A549 (cell line): ENCODE results near the gene GPRIN2. TPM values are rescaled to one million over a fixed set of nuclear protein-coding genes. Genes with fewer than 3 reads are reported as not detected.

ENCODE experiments used
- ATAC-seq, 2 experiments: fragments of 200-7000 bp in 1 of 2; fragments of >200 bp in 1 of 2; cut with Nextera tagmentation in 1 of 2; cut with Tn5 transposase in 1 of 2; 3 replicates each; pipeline versions ENCODE4 v1.8.0 to v1.9.1; 2018 to 2020; ENCODE audit warnings: mild to moderate bottlenecking in 1 of 2, moderate library complexity in 1 of 2
- CTCF ChIA-PET: fragments of 300-600 bp; sonication (Branson Sonifier 250); formaldehyde crosslinking; extraction: SDS; loops from one replicate; lab custom pipeline; 2021; ENCODE audit warnings: antibody characterized with exemption, inconsistent platforms; lab: Yijun Ruan, JAX
- POLR2A ChIA-PET: fragments of 350-600 bp; formaldehyde crosslinking; extraction: SDS; loops from one replicate; lab custom pipeline; 2021; ENCODE audit warnings: antibody characterized with exemption, inconsistent platforms; lab: Yijun Ruan, JAX
- DNase-seq, 2 experiments: peaks; one replicate each; pipeline versions ENCODE4 v3.0.0 to v3.0.0-alpha.2; 2011 to 2016; ENCODE audit warnings: low read depth in 1 of 2, low spot score in 1 of 2
- FAIRE-seq: peaks from 2 replicates; lab custom pipeline; 2011; peaks lifted over from hg19 to GRCh38; lab: Jason Lieb, UNC
- H3K27ac ChIP-seq, 2 experiments: fragments of >200 bp; sonication (Bioruptor Twin); formaldehyde crosslinking; 3 replicates each; pipeline ENCODE4 v1.5.1; 2016 to 2017
- H3K4me1 ChIP-seq: fragments of >200 bp; sonication (Bioruptor Twin); formaldehyde crosslinking; 3 replicates; pipeline ENCODE4 v1.6.1; 2016
- H3K4me2 ChIP-seq: fragments of >200 bp; sonication (Bioruptor Twin); formaldehyde crosslinking; 3 replicates; pipeline ENCODE4 v1.6.1; 2016
- H3K4me3 ChIP-seq: fragments of >200 bp; sonication (Bioruptor Twin); formaldehyde crosslinking; 3 replicates; pipeline ENCODE4 v1.5.1; 2016
- H3K9me3 ChIP-seq: fragments of >200 bp; sonication (Bioruptor Twin); formaldehyde crosslinking; 3 replicates; pipeline ENCODE4 v1.6.1; 2016
- BHLHE40 ChIP-seq: IDR thresholded peaks from 2 replicates; pipeline ENCODE4 v1.6.1; 2012; ENCODE audit warnings: low read depth, low read length, inconsistent platforms
- CHD4 ChIP-seq: fragments of 200-600 bp; sonication (generic); IDR thresholded peaks from 2 replicates; pipeline ENCODE4 v1.6.1; 2016; ENCODE audit warnings: antibody characterized with exemption, mild to moderate bottlenecking, borderline replicate concordance
- EP300 ChIP-seq, 2 experiments: fragments of >200 bp; sonication (Bioruptor Twin); formaldehyde crosslinking; IDR thresholded peaks; 2 replicates in 1 of 2; 3 replicates in 1 of 2; pipeline ENCODE4 v1.6.1; 2016 to 2017
- FOSL2 ChIP-seq, 2 experiments: fragments of 450-650 bp in 1 of 2; fragments of >200 bp in 1 of 2; sonication (Bioruptor Twin) in 1 of 2; formaldehyde crosslinking; IDR thresholded peaks; 2 replicates each; pipeline versions ENCODE4 v1.5.0 to v1.6.1; 2016 to 2020; ENCODE audit warnings: mild to moderate bottlenecking in 1 of 2, moderate library complexity in 1 of 2
- HOXB5 ChIP-seq: fragments of 250-450 bp; sonication (Bioruptor Pico); IDR thresholded peaks from 2 replicates; pipeline ENCODE4 v1.5.0; 2020; ENCODE audit warnings: mild to moderate bottlenecking, moderate library complexity
- JUN ChIP-seq, 2 experiments: fragments of >200 bp; sonication (Bioruptor Twin); formaldehyde crosslinking; IDR thresholded peaks; 2 replicates in 1 of 2; 3 replicates in 1 of 2; pipeline ENCODE4 v1.6.1; 2016 to 2017
- KDM1A ChIP-seq: fragments of 200-600 bp; sonication (generic); IDR thresholded peaks from 2 replicates; pipeline ENCODE4 v1.6.1; 2016; ENCODE audit warnings: low read depth, mild to moderate bottlenecking
- KDM5A ChIP-seq: fragments of 200-600 bp; sonication (generic); IDR thresholded peaks from 2 replicates; pipeline ENCODE4 v1.6.1; 2016; ENCODE audit warnings: antibody characterized with exemption, mild to moderate bottlenecking
- MAZ ChIP-seq: fragments of 150-350 bp; IDR thresholded peaks from 2 replicates; pipeline ENCODE4 v1.6.1; 2014; ENCODE audit warnings: antibody characterized with exemption, low read depth, low read length, borderline replicate concordance
- RCOR1 ChIP-seq: fragments of 150-350 bp; IDR thresholded peaks from 2 replicates; pipeline ENCODE4 v1.6.1; 2014; ENCODE audit warnings: antibody characterized with exemption, low read length, low read depth
- TFCP2L1 ChIP-seq: fragments of 250-450 bp; sonication (Bioruptor Pico); IDR thresholded peaks from 2 replicates; pipeline ENCODE4 v1.5.0; 2021; ENCODE audit warnings: mild to moderate bottlenecking
- TP53 ChIP-seq: fragments of 250-450 bp; sonication (Bioruptor Pico); IDR thresholded peaks from 2 replicates; pipeline ENCODE4 v1.5.0; 2021; ENCODE audit warnings: mild to moderate bottlenecking, moderate library complexity
- WGBS: methylation state at CpG from one replicate; pipeline ENCODE4 v1.1.6; 2017; ENCODE audit errors: missing lambda C conversion rate; 5-methylcytosine and 5-hydroxymethylcytosine counted together
- polyA plus RNA-seq, 4 experiments: library from polyadenylated mRNA; depleted of rRNA in 3 of 4; stranded (reverse); fragments of >200 nt; fragmentation: RNase III in 1 of 4; extraction: RNeasy Plus Mini Kit Qiagen cat#74134 plus additional on column Dnase treatment in 1 of 4; gene quantifications; 2 replicates in 3 of 4; 3 replicates in 1 of 4; pipeline ENCODE4 v1.2.3, GENCODE V29; 2011 to 2017
- TF ChIP-seq, protein P1 (sequence below): fragments of >200 bp; sonication (Bioruptor Twin); formaldehyde crosslinking; IDR thresholded peaks from 3 replicates; pipeline ENCODE4 v1.5.1; 2016
- TF ChIP-seq, protein P2 (sequence below): fragments of 150-350 bp; IDR thresholded peaks from 2 replicates; pipeline ENCODE4 v1.6.1; 2014; ENCODE audit warnings: low read depth, mild to moderate bottlenecking, low read length
- TF ChIP-seq, protein P3 (sequence below): fragments of >200 bp; sonication (Bioruptor Twin); formaldehyde crosslinking; IDR thresholded peaks from 2 replicates; pipeline ENCODE4 v1.6.1; 2016
- TF ChIP-seq, protein P4 (sequence below): fragments of 250-450 bp; sonication (Bioruptor Pico); IDR thresholded peaks from 2 replicates; pipeline ENCODE4 v1.5.0; 2020; ENCODE audit warnings: low read depth, mild to moderate bottlenecking, moderate library complexity
- TF ChIP-seq, protein P5 (sequence below): fragments of 250-450 bp; sonication (Bioruptor Pico); IDR thresholded peaks from 2 replicates; pipeline ENCODE4 v1.5.0; 2021; ENCODE audit warnings: mild to moderate bottlenecking, moderate library complexity, borderline replicate concordance

The GPRIN2 gene
- polyA plus RNA-seq, 2 of the 4 experiments (the other 2 are of a cell fraction), result 8.8 to 29.9 TPM

DNA sequence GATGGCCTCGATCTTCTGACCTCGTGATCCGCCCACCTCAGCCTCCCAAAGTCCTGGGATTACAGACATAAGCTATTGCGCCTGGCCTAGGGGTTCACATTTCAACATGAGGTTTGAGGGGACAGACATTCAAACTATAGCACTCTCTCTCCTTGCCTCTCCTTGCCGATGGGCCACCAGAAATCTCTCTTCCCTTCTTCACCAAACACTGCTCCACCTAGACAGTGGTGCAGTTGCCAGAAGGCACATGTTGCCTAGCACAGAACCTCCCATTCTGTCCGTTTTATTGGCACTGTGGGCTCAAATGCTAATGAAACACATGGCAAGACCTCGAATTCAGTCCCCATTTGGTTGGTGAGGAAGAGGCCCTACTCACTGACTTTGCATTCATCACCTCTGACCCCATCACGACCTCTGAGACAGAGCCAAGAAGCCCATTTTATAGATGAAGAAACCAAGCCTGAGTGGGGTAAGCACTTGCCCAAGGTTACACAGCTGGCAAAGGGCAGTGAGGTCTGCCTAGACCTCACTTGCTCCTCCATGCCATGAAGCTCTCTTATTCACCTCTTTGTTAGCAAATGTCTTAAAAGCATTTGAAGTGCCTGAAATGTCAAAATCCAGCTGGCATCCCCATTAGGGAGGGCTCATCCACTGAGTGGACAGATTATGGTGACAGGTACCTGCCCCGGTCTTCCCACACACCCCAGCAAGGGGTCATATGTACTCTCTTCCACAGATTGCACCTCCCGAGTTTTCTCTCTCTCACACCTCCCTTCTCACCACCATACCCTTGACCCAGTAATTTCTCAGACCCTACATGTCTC is 34.0 kb downstream of the GPRIN2 start (continued):
- no peak for TF ChIP-seq RCOR1
- TF ChIP-seq, protein P1, sequence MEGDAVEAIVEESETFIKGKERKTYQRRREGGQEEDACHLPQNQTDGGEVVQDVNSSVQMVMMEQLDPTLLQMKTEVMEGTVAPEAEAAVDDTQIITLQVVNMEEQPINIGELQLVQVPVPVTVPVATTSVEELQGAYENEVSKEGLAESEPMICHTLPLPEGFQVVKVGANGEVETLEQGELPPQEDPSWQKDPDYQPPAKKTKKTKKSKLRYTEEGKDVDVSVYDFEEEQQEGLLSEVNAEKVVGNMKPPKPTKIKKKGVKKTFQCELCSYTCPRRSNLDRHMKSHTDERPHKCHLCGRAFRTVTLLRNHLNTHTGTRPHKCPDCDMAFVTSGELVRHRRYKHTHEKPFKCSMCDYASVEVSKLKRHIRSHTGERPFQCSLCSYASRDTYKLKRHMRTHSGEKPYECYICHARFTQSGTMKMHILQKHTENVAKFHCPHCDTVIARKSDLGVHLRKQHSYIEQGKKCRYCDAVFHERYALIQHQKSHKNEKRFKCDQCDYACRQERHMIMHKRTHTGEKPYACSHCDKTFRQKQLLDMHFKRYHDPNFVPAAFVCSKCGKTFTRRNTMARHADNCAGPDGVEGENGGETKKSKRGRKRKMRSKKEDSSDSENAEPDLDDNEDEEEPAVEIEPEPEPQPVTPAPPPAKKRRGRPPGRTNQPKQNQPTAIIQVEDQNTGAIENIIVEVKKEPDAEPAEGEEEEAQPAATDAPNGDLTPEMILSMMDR, result no peak
- peak; percentile 93 for TF ChIP-seq KDM1A
- TF ChIP-seq MAZ, result no peak
- no peak for TF ChIP-seq FOSL2 (IDR thresholded peaks at IDR 0.05)
- TF ChIP-seq FOSL2 (CRISPR knock-in tag; IDR thresholded peaks at IDR 0.05), result no peak
- TF ChIP-seq, protein P2, sequence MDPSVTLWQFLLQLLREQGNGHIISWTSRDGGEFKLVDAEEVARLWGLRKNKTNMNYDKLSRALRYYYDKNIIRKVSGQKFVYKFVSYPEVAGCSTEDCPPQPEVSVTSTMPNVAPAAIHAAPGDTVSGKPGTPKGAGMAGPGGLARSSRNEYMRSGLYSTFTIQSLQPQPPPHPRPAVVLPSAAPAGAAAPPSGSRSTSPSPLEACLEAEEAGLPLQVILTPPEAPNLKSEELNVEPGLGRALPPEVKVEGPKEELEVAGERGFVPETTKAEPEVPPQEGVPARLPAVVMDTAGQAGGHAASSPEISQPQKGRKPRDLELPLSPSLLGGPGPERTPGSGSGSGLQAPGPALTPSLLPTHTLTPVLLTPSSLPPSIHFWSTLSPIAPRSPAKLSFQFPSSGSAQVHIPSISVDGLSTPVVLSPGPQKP, result no peak
- TF ChIP-seq HOXB5 (CRISPR knock-in tag), result peak; percentile 13; the same call in 1 of the 2 replicates
- peak; percentile 76; the same call in 1 of the 2 replicates for TF ChIP-seq CHD4
- no peak for TF ChIP-seq KDM5A
- TF ChIP-seq BHLHE40, result no peak
- TF ChIP-seq TFCP2L1 (CRISPR knock-in tag), result no peak
- 0 out of 2 replicates have a peak, but pooled peaks have one; percentile 13 for TF ChIP-seq TP53 (CRISPR knock-in tag)
- TF ChIP-seq, protein P3, sequence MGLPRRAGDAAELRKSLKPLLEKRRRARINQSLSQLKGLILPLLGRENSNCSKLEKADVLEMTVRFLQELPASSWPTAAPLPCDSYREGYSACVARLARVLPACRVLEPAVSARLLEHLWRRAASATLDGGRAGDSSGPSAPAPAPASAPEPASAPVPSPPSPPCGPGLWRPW, result no peak

DNA sequence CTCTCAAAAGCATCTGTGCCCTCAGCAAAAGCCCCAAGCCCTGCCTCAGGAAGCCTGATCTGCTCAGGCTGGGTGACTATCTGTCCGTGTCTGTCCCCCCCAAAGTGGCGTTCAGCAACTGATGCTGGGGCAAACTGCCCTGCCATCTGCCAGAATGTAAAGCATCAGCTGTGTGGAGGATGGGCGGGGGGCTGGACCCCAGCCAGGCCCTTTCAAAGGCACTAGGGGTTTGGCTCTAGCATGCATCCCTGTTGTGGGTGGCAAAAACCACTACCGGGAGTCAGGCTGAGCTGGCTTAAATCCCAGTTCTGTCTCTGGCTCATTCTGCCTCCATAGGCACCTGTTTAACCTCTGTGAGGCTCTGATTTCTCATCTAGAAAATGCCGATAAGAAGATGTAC is 35.5 kb downstream of the GPRIN2 start:
- DNase-seq (no peak), FAIRE-seq (no peak), ATAC-seq (no peak)
- H3K9me3 ChIP-seq, result peaks cover 7% of the 10 kb centered on the region; the same call in 1 of the 3 replicates
- H3K27ac ChIP-seq, result peak overlapping the region; percentile 92 to 95
- TF ChIP-seq, protein P4, sequence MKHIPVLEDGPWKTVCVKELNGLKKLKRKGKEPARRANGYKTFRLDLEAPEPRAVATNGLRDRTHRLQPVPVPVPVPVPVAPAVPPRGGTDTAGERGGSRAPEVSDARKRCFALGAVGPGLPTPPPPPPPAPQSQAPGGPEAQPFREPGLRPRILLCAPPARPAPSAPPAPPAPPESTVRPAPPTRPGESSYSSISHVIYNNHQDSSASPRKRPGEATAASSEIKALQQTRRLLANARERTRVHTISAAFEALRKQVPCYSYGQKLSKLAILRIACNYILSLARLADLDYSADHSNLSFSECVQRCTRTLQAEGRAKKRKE (CRISPR knock-in tag), result peak; percentile 65; the same call in 1 of the 2 replicates
- TF ChIP-seq JUN (IDR thresholded peaks at IDR 0.05), result peak in 1 of 2 experiments; percentile 44; a peak in 2 of 5 replicates
- TF ChIP-seq, protein P5, sequence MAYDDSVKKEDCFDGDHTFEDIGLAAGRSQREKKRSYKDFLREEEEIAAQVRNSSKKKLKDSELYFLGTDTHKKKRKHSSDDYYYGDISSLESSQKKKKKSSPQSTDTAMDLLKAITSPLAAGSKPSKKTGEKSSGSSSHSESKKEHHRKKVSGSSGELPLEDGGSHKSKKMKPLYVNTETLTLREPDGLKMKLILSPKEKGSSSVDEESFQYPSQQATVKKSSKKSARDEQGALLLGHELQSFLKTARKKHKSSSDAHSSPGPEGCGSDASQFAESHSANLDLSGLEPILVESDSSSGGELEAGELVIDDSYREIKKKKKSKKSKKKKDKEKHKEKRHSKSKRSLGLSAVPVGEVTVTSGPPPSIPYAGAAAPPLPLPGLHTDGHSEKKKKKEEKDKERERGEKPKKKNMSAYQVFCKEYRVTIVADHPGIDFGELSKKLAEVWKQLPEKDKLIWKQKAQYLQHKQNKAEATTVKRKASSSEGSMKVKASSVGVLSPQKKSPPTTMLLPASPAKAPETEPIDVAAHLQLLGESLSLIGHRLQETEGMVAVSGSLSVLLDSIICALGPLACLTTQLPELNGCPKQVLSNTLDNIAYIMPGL (CRISPR knock-in tag), result no peak
- TF ChIP-seq EP300 (IDR thresholded peaks at IDR 0.05), result peak in 1 of 2 experiments; percentile 42; a peak in 1 of 5 replicates
- H3K4me3 ChIP-seq, result no peak overlapping the region
- ChIA-PET CTCF (interaction anchor here (1.2 to 6.2 kb wide), 2 partner anchors 18 to 24 kb away, joined by 3 to 67 read pairs; no protein-coding TSS in a partner anchor), POLR2A (no interaction called here)
- WGBS, result 66% methylated on average over 5 of the region's 5 CpGs
- H3K4me2 ChIP-seq, result peak overlapping the region; percentile 2; the same call in 1 of the 3 replicates
- H3K4me1 ChIP-seq, result peaks cover 79% of the 10 kb centered on the region
